RWPE1 (cell line): ENCODE measurements around the gene UGCG.

ENCODE experiments used
- CTCF ChIA-PET: fragments of 350-600 bp; sonication (Branson Sonifier 250); formaldehyde crosslinking; extraction: SDS; loops from one replicate; lab custom pipeline; 2021; lab: Yijun Ruan, JAX
- POLR2A ChIA-PET: fragments of 400-600 bp; formaldehyde crosslinking; extraction: SDS; loops from one replicate; lab custom pipeline; 2020; ENCODE audit warnings: antibody characterized with exemption; ENCODE audit not compliant: low non-redundant PET; lab: Yijun Ruan, JAX
- DNase-seq: peaks from one replicate; pipeline ENCODE4 v3.0.0; 2012; ENCODE audit warnings: low spot score
- H3K27ac ChIP-seq: fragments of 450-650 bp; 2 replicates; pipeline ENCODE4 v1.5.1; 2017
- CTCF ChIP-seq: fragments of 450-650 bp; conservative IDR thresholded peaks from 2 replicates; pipeline ENCODE4 v1.5.1; 2017; ENCODE audit warnings: low read depth, mild to moderate bottlenecking

UGCG gene

GRCh38 chr9:111895996-111896941, at the start of gene UGCG:
Gene UGCG, plus strand, starts transcription at chr9:111896814. Its CDS starts 402 bp downstream, at chr9:111897216.
- peak; percentile 98 for DNase-seq
- H3K27ac ChIP-seq = peak within 1 kb of the TSS; percentile 93
- CTCF ChIA-PET = interaction anchor here (0.5 to 1.6 kb wide), 8 partner anchors 26 to 232 kb away, joined by 3 to 8 read pairs (median 4); no protein-coding TSS in a partner anchor
- POLR2A ChIA-PET = interaction anchor here (0.6 to 1.1 kb wide), 3 partner anchors 34 to 44 kb away, joined by 3 to 6 read pairs (median 4); no protein-coding TSS in a partner anchor
- TF ChIP-seq CTCF = no peak

DNA sequence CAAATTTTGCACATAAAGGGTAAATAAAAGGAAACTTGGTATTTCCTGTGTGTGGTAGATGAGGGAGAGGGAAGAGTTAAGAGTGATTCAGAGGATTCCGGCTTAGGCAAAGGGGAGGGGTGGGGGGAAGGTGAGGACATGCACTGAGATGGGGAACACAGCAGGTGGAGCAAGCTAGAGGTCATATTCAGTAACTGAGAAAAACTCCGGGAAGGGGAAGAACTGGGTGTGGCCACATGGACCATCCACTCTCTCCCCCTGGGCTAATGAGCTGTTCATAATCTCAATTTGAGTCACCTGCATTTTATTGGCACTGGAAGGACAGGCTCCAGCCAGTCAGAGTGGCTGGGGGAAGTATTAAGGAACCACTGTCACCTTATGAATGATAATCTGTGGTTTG, 45.1 kb upstream of the UGCG start:
- ChIA-PET CTCF (interaction anchor here (0.6 to 0.7 kb wide), 3 partner anchors 198 to 1507 kb away, joined by 3 to 5 read pairs (median 3); no protein-coding TSS in a partner anchor), POLR2A (no interaction called here)
- DNase-seq = peak; percentile 98
- H3K27ac ChIP-seq = no peak overlapping the region
- TF ChIP-seq CTCF = no peak

DNA sequence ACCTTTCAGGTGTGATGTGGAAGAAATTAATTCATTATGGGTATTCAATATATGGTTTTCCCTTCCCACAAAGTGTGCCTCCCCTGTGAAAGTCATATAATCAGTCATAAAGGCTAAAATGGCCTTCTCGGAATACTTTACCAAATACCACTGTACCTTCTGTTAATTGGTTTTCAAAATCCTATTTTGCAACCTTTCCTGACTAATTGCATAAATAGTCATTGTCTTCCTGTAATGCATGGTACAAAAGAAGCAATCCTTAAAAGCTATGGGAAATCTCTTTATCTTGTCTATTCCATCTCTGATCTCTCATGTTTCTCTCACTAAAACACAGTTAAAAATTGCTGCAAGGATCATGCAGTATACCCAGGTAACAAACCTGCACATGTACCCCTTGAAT, 44.3 kb upstream of the UGCG start:
- CTCF ChIA-PET = no interaction called here
- DNase-seq = peak; percentile 62
- TF ChIP-seq CTCF = no peak
- no peak overlapping the region for H3K27ac ChIP-seq
- POLR2A ChIA-PET = interaction anchor here (0.7 kb wide), 1 partner anchor 45 kb away, joined by 6 read pairs; the partner anchor contains the start of gene UGCG

DNA sequence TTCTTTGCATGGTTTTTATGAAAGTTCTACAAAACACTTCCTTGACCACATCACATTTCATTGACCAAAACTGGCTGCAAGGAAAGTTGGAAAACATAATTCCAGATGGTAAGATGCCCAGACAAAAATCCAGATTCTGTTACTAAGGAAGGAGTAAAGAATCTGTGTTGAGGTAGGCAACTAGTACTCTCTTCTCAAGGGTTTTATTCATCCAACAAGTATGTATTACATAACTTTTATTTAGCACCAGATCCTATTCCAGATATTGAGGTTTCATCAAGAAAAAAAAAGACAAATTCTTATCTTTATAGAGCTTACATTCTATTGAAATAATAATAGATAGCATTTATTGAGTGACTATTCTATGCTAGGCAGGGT, 43.2 kb upstream of the UGCG start:
- TF ChIP-seq CTCF = no peak
- ChIA-PET CTCF (interaction anchor here (0.6 to 1.0 kb wide), 2 partner anchors 11 to 793 kb away, joined by 3 to 5 read pairs; no protein-coding TSS in a partner anchor), POLR2A (no interaction called here)

DNA sequence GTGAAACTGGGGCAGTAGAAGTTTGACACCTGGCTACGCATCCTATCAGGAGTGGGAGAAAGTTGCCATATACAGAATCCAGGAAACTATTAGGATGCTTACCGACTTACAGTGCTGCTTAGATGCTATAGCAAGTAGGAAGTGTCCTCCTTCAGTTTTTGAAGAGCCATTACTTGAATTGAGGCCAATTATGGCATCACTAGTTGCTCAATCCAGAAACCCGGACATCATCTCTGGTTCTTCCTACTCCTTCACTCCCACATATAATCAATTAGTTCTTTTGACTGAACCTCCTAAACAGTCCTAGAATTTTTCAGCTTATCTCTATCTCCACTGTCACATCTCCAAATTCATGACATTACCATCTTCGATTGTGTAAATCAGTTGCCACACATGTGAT, 41.8 kb upstream of the UGCG start:
- H3K27ac ChIP-seq = no peak overlapping the region
- no peak for DNase-seq
- ChIA-PET CTCF (interaction anchor here (1.5 kb wide), 1 partner anchor 11 kb away, joined by 3 read pairs; no protein-coding TSS in a partner anchor), POLR2A (no interaction called here)
- no peak for TF ChIP-seq CTCF

More for the DNA sequence above, 43.2 kb upstream of the UGCG start:
- no peak overlapping the region for H3K27ac ChIP-seq
- DNase-seq = no peak

- TF ChIP-seq CTCF = no peak
- POLR2A ChIA-PET = no interaction called here
- CTCF ChIA-PET = no interaction called here
- H3K27ac ChIP-seq = no peak overlapping the region
- peak; percentile 81 for DNase-seq
Measured at GRCh38 chr9:111857555-111858211, 38.9 kb upstream of the UGCG start.
